Measurements from ENCODE around the gene ZNF212.
"Not testable (repeated sequence)": the region's sequence is repeated elsewhere in the genome, so short reads cannot be mapped to it uniquely, and the experiment has no call there.

Gene ZNF212

GRCh38 chr7:149226840-149227494, 12.5 kb upstream of the ZNF212 start:
- H3K27me3 ChIP-seq (ENCODE audit: insufficient read depth, insufficient read length) = no peaks in the 10 kb centered on the region

GRCh38 chr7:149228831-149229471, 10.5 kb upstream of the ZNF212 start:
- Histone ChIP-seq H3K9me3 (ENCODE audit: insufficient read depth, low read length) (no peaks in the 10 kb centered on the region), H3K36me3 (ENCODE audit: insufficient read depth, insufficient read length, low read length) (peaks cover 26% of the 10 kb centered on the region), H3K4me1 (ENCODE audit: insufficient read depth, insufficient read length) (no peaks in the 10 kb centered on the region), H3K4me3 (ENCODE audit: insufficient read length, low read depth) (no peak overlapping the region), H3K9ac (ENCODE audit: insufficient read length, low read depth) (no peak overlapping the region), H3K27me3 (ENCODE audit: insufficient read depth, insufficient read length) (no peaks in the 10 kb centered on the region)
- TF ChIP-seq YY1 (IDR thresholded peaks at IDR 0.05; ENCODE audit: insufficient read depth, insufficient read length) = no peak
- TF ChIP-seq SUZ12 (IDR thresholded peaks at IDR 0.05; ENCODE audit: extremely low read depth, insufficient read depth, insufficient read length) = no peak
- TF ChIP-seq ZNF274 (IDR thresholded peaks at IDR 0.05; ENCODE audit: low read depth, low read length) = no peak
- no peak for DNase-seq (ENCODE audit: low read depth, low spot score)

More at GRCh38 chr7:149226840-149227494, 12.5 kb upstream of the ZNF212 start:
- no peaks in the 10 kb centered on the region for H3K4me1 ChIP-seq (ENCODE audit: insufficient read depth, insufficient read length)
- DNase-seq (ENCODE audit: low read depth, low spot score) = no peak
- TF ChIP-seq ZNF274 (IDR thresholded peaks at IDR 0.05; ENCODE audit: low read depth, low read length) (no peak), YY1 (IDR thresholded peaks at IDR 0.05; ENCODE audit: insufficient read depth, insufficient read length) (no peak), SUZ12 (IDR thresholded peaks at IDR 0.05; ENCODE audit: extremely low read depth, insufficient read depth, insufficient read length) (no peak)
- no peak overlapping the region for H3K4me3 ChIP-seq (ENCODE audit: insufficient read length, low read depth)
- no peaks in the 10 kb centered on the region for H3K9me3 ChIP-seq (ENCODE audit: insufficient read depth, low read length)
- H3K9ac ChIP-seq (ENCODE audit: insufficient read length, low read depth) = no peak overlapping the region
- H3K36me3 ChIP-seq (ENCODE audit: insufficient read depth, insufficient read length, low read length) = peaks cover 35% of the 10 kb centered on the region

DNA sequence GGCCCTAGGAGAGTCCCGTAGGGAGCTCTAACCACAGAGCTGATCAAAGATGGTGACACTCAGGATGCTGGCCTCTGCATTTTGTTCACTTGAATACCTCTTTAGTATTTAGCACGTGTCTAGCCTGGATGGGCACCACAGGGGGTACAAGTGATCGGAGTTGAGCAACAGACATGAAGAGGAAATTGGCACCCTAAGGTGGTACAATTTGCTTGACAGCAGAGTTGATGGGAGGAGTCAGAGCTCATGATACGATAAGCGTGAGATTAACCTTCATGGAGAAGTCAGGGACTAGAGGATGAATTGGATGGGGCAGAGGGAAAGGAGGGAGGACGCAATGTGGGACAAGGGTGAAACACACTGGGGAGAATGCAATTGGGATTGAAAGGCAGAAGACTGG, 9.9 kb upstream of the ZNF212 start:
- no peak for TF ChIP-seq ZNF274 (IDR thresholded peaks at IDR 0.05; ENCODE audit: low read depth, low read length)
- TF ChIP-seq SUZ12 (IDR thresholded peaks at IDR 0.05; ENCODE audit: extremely low read depth, insufficient read depth, insufficient read length) = no peak
- TF ChIP-seq YY1 (IDR thresholded peaks at IDR 0.05; ENCODE audit: insufficient read depth, insufficient read length) = no peak
- peaks cover 20% of the 10 kb centered on the region for H3K36me3 ChIP-seq (ENCODE audit: insufficient read depth, insufficient read length, low read length)
- H3K9me3 ChIP-seq (ENCODE audit: insufficient read depth, low read length) = no peaks in the 10 kb centered on the region
- DNase-seq (ENCODE audit: low read depth, low spot score) = no peak
- H3K9ac ChIP-seq (ENCODE audit: insufficient read length, low read depth) = no peak overlapping the region
- no peaks in the 10 kb centered on the region for H3K27me3 ChIP-seq (ENCODE audit: insufficient read depth, insufficient read length)
- H3K4me1 ChIP-seq (ENCODE audit: insufficient read depth, insufficient read length) = no peaks in the 10 kb centered on the region
- no peak overlapping the region for H3K4me3 ChIP-seq (ENCODE audit: insufficient read length, low read depth)

GRCh38 chr7:149232362-149232761, 7.1 kb upstream of the ZNF212 start:
- H3K36me3 ChIP-seq (ENCODE audit: insufficient read depth, insufficient read length, low read length) = no peaks in the 10 kb centered on the region
- H3K4me1 ChIP-seq (ENCODE audit: insufficient read depth, insufficient read length) = no peaks in the 10 kb centered on the region
- DNase-seq (ENCODE audit: low read depth, low spot score) = no peak
- no peak overlapping the region for H3K9ac ChIP-seq (ENCODE audit: insufficient read length, low read depth)
- H3K4me3 ChIP-seq (ENCODE audit: insufficient read length, low read depth) = no peak overlapping the region
- peaks cover 4% of the 10 kb centered on the region for H3K27me3 ChIP-seq (ENCODE audit: insufficient read depth, insufficient read length)
- TF ChIP-seq SUZ12 (IDR thresholded peaks at IDR 0.05; ENCODE audit: extremely low read depth, insufficient read depth, insufficient read length) (no peak), YY1 (IDR thresholded peaks at IDR 0.05; ENCODE audit: insufficient read depth, insufficient read length) (no peak), ZNF274 (IDR thresholded peaks at IDR 0.05; ENCODE audit: low read depth, low read length) (no peak)
- H3K9me3 ChIP-seq (ENCODE audit: insufficient read depth, low read length) = no peaks in the 10 kb centered on the region

DNA sequence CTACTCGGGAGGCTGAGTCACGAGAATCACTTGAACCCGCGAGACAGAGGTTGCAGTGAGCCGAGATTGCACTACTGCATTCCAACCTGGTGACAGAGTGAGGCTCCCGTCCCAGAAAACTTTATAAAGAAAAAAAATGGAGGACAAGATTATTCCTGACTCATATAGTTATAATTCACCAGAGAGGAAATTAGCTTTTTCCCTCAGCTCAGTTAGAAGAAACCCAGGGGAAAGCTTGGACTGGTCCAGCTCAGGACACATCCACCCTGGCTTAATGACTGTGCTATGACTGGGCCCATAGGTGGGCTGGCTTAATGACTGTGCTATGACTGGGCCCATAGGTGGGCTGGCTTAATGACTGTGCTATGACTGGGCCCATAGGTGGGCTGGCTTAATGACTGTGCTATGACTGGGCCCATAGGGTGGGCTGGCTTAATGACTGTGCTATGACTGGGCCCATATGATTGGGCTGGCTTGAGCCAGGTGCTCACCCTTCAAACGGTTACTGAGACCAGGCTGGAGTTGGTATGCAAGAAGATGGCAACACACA, 5.7 kb upstream of the ZNF212 start:
- not testable (repeated sequence) for H3K36me3 ChIP-seq (ENCODE audit: insufficient read depth, insufficient read length, low read length); H3K9ac ChIP-seq (ENCODE audit: insufficient read length, low read depth); DNase-seq (ENCODE audit: low read depth, low spot score); H3K4me3 ChIP-seq (ENCODE audit: insufficient read length, low read depth); H3K27me3 ChIP-seq (ENCODE audit: insufficient read depth, insufficient read length); H3K9me3 ChIP-seq (ENCODE audit: insufficient read depth, low read length); H3K4me1 ChIP-seq (ENCODE audit: insufficient read depth, insufficient read length)

DNA sequence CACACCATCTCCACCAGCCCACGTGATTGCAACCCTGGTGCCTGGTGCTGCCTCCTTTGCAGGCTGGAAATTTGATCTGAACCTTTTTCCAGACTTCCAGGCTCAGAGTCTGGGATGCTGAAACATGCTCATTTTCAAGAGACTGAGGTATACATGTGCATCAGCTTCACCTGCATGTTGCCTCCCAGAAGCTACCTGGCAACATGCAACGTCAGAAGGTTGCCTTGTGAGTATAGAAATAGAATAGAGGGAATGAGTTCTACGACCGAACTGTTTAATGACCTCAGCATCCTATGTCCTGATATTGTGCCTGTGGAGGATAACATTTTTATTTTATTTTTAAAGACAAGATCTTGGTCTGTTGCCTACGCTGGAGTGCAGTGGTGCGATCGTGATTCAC, 1.9 kb upstream of the ZNF212 start:
- no peak for DNase-seq (ENCODE audit: low read depth, low spot score)
- Histone ChIP-seq H3K9ac (ENCODE audit: insufficient read length, low read depth) (no peak overlapping the region), H3K4me1 (ENCODE audit: insufficient read depth, insufficient read length) (no peaks in the 10 kb centered on the region), H3K4me3 (ENCODE audit: insufficient read length, low read depth) (no peak overlapping the region), H3K27me3 (ENCODE audit: insufficient read depth, insufficient read length) (peaks cover 9% of the 10 kb centered on the region), H3K9me3 (ENCODE audit: insufficient read depth, low read length) (no peaks in the 10 kb centered on the region), H3K36me3 (ENCODE audit: insufficient read depth, insufficient read length, low read length) (no peaks in the 10 kb centered on the region)
- TF ChIP-seq YY1 (IDR thresholded peaks at IDR 0.05; ENCODE audit: insufficient read depth, insufficient read length) (no peak), SUZ12 (IDR thresholded peaks at IDR 0.05; ENCODE audit: extremely low read depth, insufficient read depth, insufficient read length) (no peak), ZNF274 (IDR thresholded peaks at IDR 0.05; ENCODE audit: low read depth, low read length) (no peak)

- no peaks in the 10 kb centered on the region for H3K9me3 ChIP-seq (ENCODE audit: insufficient read depth, low read length)
- H3K9ac ChIP-seq (ENCODE audit: insufficient read length, low read depth) = no peak overlapping the region
- TF ChIP-seq YY1 (IDR thresholded peaks at IDR 0.05; ENCODE audit: insufficient read depth, insufficient read length) (no peak), SUZ12 (IDR thresholded peaks at IDR 0.05; ENCODE audit: extremely low read depth, insufficient read depth, insufficient read length) (no peak), ZNF274 (IDR thresholded peaks at IDR 0.05; ENCODE audit: low read depth, low read length) (no peak)
- DNase-seq (ENCODE audit: low read depth, low spot score) = no peak
- no peak overlapping the region for H3K4me3 ChIP-seq (ENCODE audit: insufficient read length, low read depth)
- H3K4me1 ChIP-seq (ENCODE audit: insufficient read depth, insufficient read length) = no peaks in the 10 kb centered on the region
- H3K27me3 ChIP-seq (ENCODE audit: insufficient read depth, insufficient read length) = peaks cover 9% of the 10 kb centered on the region
- no peaks in the 10 kb centered on the region for H3K36me3 ChIP-seq (ENCODE audit: insufficient read depth, insufficient read length, low read length)
Observed at GRCh38 chr7:149238051-149238450, 1.4 kb upstream of the ZNF212 start.

Data from NT2/D1 (cell line).